ENCODE data around the gene MCOLN2.

Gene MCOLN2

DNA sequence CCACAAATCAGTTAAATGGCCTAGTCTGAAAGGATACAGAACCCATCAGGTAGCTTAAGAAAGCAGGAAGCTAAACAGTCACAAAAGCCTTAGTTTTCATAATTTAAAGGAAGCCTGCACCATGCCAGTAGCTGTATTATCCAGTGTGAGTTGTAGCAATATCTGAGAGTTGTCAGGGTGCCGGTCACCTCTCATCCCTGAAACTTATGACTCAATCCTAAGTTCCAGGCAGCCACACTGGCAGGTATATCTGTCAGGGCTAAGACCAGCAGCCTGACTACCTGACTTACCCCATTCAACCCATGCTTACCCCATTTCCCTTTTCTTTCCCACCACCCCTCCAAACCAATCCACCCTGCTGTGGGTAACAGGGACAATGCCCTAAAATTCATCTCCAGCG, 66.1 kb downstream of the MCOLN2 start:
- TF ChIP-seq, protein P1, sequence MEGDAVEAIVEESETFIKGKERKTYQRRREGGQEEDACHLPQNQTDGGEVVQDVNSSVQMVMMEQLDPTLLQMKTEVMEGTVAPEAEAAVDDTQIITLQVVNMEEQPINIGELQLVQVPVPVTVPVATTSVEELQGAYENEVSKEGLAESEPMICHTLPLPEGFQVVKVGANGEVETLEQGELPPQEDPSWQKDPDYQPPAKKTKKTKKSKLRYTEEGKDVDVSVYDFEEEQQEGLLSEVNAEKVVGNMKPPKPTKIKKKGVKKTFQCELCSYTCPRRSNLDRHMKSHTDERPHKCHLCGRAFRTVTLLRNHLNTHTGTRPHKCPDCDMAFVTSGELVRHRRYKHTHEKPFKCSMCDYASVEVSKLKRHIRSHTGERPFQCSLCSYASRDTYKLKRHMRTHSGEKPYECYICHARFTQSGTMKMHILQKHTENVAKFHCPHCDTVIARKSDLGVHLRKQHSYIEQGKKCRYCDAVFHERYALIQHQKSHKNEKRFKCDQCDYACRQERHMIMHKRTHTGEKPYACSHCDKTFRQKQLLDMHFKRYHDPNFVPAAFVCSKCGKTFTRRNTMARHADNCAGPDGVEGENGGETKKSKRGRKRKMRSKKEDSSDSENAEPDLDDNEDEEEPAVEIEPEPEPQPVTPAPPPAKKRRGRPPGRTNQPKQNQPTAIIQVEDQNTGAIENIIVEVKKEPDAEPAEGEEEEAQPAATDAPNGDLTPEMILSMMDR (IDR thresholded peaks at IDR 0.05; ENCODE audit: insufficient read depth, low read length, missing control alignments) = no peak
- no peak overlapping the region for H3K4me3 ChIP-seq (ENCODE audit: low read depth, low read length)
- ChIA-PET POLR2A (no interaction called here), CTCF (interaction anchor here (8.2 kb wide), 1 partner anchor 155 kb away, joined by 118 read pairs; no protein-coding TSS in a partner anchor)
- no peak for DNase-seq (ENCODE audit: low read depth, low spot score)

DNA sequence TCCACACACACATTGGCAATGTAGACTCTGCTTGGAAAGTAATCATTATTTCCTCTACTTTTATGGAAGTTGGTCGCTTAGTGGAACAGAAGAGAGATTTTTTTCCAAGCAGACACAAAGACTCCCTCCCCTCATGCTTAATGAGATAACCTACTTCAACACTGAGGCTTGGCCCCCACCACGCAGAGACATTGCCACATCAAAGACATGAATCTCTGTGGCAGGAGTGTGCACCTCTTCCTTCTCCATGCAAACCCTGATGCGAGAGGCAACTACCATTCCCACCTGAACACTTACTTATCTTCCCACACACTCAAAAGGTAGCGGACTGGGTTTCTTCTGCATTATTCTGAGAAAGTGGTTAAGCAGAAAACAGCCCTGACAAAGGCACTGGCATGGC, 66.6 kb downstream of the MCOLN2 start:
- POLR2A ChIA-PET = no interaction called here
- no peak overlapping the region for H3K4me3 ChIP-seq (ENCODE audit: low read depth, low read length)
- CTCF ChIA-PET = no interaction called here

DNA sequence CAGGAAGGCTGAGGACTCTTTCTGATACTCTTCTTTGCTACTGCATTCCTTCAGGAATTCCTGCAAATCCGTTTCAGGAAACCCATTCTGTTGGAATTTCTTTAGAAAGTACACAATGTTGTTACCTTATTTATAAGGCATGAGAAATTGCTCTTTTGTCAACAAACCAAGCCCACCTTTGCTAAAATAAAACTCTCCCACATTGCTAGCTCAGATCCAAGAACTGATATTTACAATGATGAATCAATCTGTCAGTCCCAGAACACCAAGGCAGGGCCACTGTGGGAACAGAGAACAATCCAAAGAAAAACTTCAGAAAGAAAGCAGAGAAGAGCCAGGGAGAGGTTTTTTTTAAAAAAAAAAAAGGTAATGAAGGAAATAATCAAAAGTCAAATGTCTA, 67.3 kb downstream of the MCOLN2 start:
- CTCF ChIA-PET = interaction anchor here (1.2 kb wide), 1 partner anchor 9 kb away, joined by 3 read pairs; no protein-coding TSS in a partner anchor
- DNase-seq (ENCODE audit: low read depth, low spot score) = no peak

More for the DNA sequence above, 66.6 kb downstream of the MCOLN2 start:
- TF ChIP-seq, protein P1 (IDR thresholded peaks at IDR 0.05; ENCODE audit: insufficient read depth, low read length, missing control alignments) = no peak
- DNase-seq (ENCODE audit: low read depth, low spot score) = no peak

DNA sequence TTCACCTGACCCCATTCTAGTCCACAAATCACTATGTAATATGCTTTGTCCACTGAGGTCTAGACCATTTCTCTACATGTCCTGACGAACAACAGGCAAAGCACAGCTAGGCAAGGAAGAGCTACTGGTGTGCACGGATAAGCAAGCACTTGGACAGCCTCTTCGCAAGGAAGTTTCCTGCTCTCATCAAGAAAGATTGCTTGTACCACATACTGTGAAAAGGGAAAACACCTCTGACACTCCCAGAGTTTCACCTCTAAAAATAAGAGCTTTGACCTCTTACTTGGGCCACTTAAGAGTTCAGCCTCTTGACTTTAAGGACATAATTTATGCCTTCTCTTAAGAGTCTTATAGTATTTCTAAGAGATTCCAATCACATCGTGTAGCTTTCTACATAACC, 67.9 kb downstream of the MCOLN2 start:
- H3K4me3 ChIP-seq (ENCODE audit: low read depth, low read length) = no peak overlapping the region
- POLR2A ChIA-PET = no interaction called here
- CTCF ChIA-PET = interaction anchor here (1.2 to 2.0 kb wide), 3 partner anchors 9 to 16 kb away, joined by 3 to 6 read pairs (median 5); no protein-coding TSS in a partner anchor
- DNase-seq (ENCODE audit: low read depth, low spot score) = no peak
- TF ChIP-seq, protein P1 (IDR thresholded peaks at IDR 0.05; ENCODE audit: insufficient read depth, low read length, missing control alignments) = no peak

More for the DNA sequence above, 67.3 kb downstream of the MCOLN2 start:
- TF ChIP-seq, protein P1 (IDR thresholded peaks at IDR 0.05; ENCODE audit: insufficient read depth, low read length, missing control alignments) = no peak
- POLR2A ChIA-PET = no interaction called here
- no peak overlapping the region for H3K4me3 ChIP-seq (ENCODE audit: low read depth, low read length)

DNA sequence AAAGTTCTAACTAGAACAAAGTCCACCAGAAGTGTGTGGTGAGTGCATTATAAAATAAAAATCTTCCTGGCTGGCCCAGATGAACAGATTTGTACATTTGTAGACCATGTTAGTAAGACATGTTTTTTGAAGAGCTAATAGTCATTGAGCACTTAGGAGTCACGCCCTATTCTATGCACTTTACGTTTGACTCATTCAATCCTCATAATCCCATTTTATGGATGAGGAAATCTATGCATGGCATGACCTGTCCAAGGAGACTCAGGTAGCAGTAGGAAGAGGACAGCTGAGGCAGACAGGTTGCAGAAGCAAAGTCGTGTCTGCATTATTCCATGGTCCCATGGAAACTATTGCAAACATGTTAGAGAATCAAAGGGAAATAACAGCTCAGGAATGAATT, 73.6 kb downstream of the MCOLN2 start:
- CTCF ChIA-PET = interaction anchor here (0.8 to 2.4 kb wide), 4 partner anchors 12 to 336 kb away, joined by 3 to 15 read pairs (median 8); partner anchors contain the start of gene C1orf52
- TF ChIP-seq, protein P1 (IDR thresholded peaks at IDR 0.05; ENCODE audit: insufficient read depth, low read length, missing control alignments) = no peak
- POLR2A ChIA-PET = no interaction called here
- no peak for DNase-seq (ENCODE audit: low read depth, low spot score)
- no peak overlapping the region for H3K4me3 ChIP-seq (ENCODE audit: low read depth, low read length)

DNA sequence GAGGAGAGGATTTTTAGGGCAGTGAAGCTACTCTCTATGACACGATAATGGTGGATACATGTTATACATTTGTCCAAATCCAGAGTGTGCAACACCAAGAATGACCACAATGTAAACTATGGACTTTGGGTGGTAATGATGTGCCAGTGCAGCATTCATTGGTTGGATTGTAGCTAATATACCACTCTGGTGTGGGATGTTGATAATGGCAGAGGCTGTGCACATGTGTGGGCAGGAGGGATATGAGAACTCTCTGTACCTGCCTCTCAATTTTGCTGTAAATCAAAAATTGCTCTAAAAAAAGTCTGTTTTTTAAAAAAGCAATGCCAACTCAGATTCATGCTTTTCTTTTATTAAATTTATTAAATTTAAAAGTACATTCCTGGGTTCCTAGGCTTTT, 76.8 kb downstream of the MCOLN2 start:
- H3K4me3 ChIP-seq (ENCODE audit: low read depth, low read length) = no peak overlapping the region
- TF ChIP-seq, protein P1 (IDR thresholded peaks at IDR 0.05; ENCODE audit: insufficient read depth, low read length, missing control alignments) = no peak
- DNase-seq (ENCODE audit: low read depth, low spot score) = no peak
- ChIA-PET CTCF (no interaction called here), POLR2A (no interaction called here)
